WERI-Rb-1 (cell line): ENCODE data around the gene LILRB1.

Experiments used
- DNase-seq: peaks from one replicate; pipeline ENCODE4 v3.0.0-alpha.2; 2020
- H3K27ac ChIP-seq: fragments of 250-450 bp; sonication (Bioruptor Pico); 2 replicates; pipeline ENCODE4 v1.5.1; 2020; ENCODE audit warnings: mild to moderate bottlenecking, moderate library complexity
- H3K27me3 ChIP-seq: fragments of 250-450 bp; sonication (Bioruptor Pico); 2 replicates; pipeline ENCODE4 v1.5.1; 2021; ENCODE audit warnings: mild to moderate bottlenecking, low read depth, moderate library complexity; ENCODE audit not compliant: insufficient read depth, severe bottlenecking
- H3K36me3 ChIP-seq: fragments of 250-450 bp; sonication (Bioruptor Pico); 2 replicates; pipeline ENCODE4 v1.5.1; 2020; ENCODE audit warnings: mild to moderate bottlenecking, moderate library complexity
- H3K4me3 ChIP-seq: 2 replicates; pipeline ENCODE4 v1.5.1; 2011; ENCODE audit warnings: low read depth, mild to moderate bottlenecking, control low read depth, low read length
- H3K9me3 ChIP-seq: fragments of 250-450 bp; sonication (Bioruptor Pico); 2 replicates; pipeline ENCODE4 v1.5.1; 2021; ENCODE audit warnings: mild to moderate bottlenecking, moderate library complexity; ENCODE audit not compliant: severe bottlenecking
- TF ChIP-seq, protein P1 (sequence below): IDR thresholded peaks from 2 replicates; pipeline ENCODE4 v1.5.1; 2011; ENCODE audit warnings: low read depth, mild to moderate bottlenecking, control low read depth, inconsistent platforms, low read length

Gene LILRB1

DNA sequence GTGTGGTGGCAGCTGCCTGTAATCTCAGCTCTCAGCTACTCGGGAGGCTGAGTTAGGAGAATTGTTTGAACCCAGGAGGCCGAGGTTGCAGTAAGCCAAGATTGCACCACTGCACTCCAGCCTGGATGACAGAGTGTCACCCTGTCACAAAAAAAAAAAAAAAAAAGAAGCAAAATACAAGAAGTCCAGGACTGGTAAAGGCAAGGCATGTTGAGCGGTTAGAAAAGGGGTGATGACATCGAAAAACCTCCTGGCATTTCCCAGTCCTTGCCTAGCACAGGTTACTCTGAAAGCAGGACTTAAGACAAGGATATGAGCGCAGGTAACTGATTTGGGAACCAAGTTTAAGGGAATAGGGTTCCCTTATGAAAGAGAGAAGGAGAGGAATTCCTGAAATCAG lies 30.0 kb downstream of the LILRB1 start:
- Histone ChIP-seq H3K27ac (no peak overlapping the region), H3K27me3 (peaks cover 71% of the 10 kb centered on the region), H3K4me3 (no peak overlapping the region), H3K9me3 (peaks cover 5% of the 10 kb centered on the region), H3K36me3 (no peaks in the 10 kb centered on the region)
- no peak for DNase-seq
- TF ChIP-seq, protein P1, sequence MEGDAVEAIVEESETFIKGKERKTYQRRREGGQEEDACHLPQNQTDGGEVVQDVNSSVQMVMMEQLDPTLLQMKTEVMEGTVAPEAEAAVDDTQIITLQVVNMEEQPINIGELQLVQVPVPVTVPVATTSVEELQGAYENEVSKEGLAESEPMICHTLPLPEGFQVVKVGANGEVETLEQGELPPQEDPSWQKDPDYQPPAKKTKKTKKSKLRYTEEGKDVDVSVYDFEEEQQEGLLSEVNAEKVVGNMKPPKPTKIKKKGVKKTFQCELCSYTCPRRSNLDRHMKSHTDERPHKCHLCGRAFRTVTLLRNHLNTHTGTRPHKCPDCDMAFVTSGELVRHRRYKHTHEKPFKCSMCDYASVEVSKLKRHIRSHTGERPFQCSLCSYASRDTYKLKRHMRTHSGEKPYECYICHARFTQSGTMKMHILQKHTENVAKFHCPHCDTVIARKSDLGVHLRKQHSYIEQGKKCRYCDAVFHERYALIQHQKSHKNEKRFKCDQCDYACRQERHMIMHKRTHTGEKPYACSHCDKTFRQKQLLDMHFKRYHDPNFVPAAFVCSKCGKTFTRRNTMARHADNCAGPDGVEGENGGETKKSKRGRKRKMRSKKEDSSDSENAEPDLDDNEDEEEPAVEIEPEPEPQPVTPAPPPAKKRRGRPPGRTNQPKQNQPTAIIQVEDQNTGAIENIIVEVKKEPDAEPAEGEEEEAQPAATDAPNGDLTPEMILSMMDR, result no peak

DNA sequence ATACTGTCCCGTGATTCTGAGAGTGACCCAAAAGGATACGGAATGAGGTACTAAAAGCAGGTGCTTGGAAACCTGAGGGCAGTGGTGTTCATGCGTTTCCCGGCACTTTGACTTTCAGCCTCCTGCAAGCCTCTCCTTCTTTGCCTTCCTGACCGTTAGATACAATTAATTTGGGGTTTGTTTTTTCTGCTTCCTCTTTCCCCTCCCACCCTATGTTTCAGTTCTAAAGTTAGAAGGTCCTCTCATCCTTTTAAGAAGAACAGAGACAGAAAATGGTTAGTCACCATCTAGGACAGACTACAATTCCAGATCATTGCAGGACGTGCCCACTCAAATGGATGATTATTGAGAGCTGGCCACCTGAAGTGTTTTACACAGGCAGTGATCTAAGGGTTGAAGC lies 30.7 kb downstream of the LILRB1 start:
- Histone ChIP-seq H3K4me3 (no peak overlapping the region), H3K27me3 (peaks cover 75% of the 10 kb centered on the region), H3K36me3 (no peaks in the 10 kb centered on the region), H3K9me3 (peaks cover 5% of the 10 kb centered on the region), H3K27ac (no peak overlapping the region)
- DNase-seq, result no peak
- TF ChIP-seq, protein P1, result no peak

DNA sequence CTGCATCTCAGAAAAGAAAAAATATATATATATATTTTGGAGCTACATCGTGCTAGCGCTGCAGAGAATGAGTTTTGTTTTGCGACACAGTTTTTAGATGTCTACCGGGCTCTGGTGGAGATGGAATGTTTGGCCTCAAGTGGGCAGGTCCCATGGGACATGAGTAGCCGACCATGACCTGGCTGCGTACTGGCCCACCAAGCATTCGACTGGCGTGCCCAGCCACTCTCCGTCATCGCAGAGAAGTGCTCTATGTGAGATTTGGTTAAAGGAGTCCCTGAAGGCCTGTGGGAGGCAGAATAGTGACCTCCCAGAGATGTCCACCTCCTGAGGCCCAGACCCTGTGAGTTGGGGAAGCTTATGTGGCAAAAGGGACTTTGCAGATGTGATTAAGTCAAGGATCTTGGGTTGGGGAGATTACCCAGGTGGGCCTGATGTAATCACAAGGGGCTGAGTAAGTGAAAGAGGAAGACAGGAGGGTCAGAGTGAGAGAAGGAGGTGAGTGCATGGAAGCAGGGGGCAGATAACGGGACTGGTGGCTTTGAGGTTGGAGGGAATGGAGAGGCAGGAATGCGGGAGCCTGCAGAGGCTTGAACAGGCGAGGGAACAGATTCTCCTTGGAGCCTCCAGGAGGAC lies 31.7 kb downstream of the LILRB1 start:
- TF ChIP-seq, protein P1, result no peak
- Histone ChIP-seq H3K27me3 (peaks cover 75% of the 10 kb centered on the region), H3K9me3 (peaks cover 5% of the 10 kb centered on the region), H3K27ac (no peak overlapping the region), H3K36me3 (no peaks in the 10 kb centered on the region), H3K4me3 (no peak overlapping the region)
- DNase-seq, result no peak

DNA sequence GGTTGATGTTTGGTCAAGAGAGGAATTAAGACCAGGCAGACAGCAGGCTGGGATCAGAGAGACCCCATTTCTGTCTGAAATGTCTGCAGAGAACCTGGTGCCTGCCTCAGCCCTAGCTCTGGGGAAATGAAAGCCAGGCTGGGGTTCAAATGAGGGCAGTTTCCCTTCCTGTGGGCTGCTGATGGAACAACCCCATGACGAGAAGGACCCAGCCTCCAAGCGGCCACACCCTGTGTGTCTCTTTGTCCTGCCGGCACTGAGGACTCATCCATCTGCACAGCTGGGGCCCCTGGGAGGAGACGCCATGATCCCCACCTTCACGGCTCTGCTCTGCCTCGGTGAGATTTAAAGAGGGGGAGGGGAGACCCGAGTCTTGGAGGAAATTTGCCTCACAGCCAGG lies 32.4 kb downstream of the LILRB1 start, which contains the start of gene LILRB4:
Gene LILRB4, plus strand, starts transcription at position 256 of the 400 bp plus-strand sequence. Its CDS starts 49 bp downstream, at position 305.
- H3K4me3 ChIP-seq, result no peak within 1 kb of the TSS
- H3K36me3 ChIP-seq, result no peaks in the 10 kb centered on the region
- no peak for DNase-seq
- TF ChIP-seq, protein P1, result no peak
- H3K27me3 ChIP-seq, result peaks cover 67% of the 10 kb centered on the region
- H3K27ac ChIP-seq, result no peak within 1 kb of the TSS
- peaks cover 5% of the 10 kb centered on the region for H3K9me3 ChIP-seq

DNA sequence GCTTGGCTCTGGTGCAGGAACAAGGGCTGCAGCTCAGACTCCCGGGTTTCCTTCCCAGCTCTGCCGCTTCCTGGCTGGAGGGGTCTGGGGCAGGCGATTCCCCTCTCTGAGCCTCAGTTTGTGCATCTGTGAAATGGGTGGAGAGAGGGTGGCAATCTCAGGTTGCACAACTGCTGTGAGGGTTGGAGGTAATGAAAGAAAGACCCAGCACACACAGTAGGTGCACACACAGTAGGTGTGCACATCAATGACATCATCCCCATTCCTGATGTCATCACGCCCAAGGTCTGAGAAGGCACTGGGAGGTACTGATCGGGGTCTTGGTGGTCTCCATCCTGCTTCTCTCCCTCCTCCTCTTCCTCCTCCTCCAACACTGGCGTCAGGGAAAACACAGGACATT lies 35.2 kb downstream of the LILRB1 start:
- H3K27me3 ChIP-seq, result peaks cover 62% of the 10 kb centered on the region
- H3K36me3 ChIP-seq, result no peaks in the 10 kb centered on the region
- H3K4me3 ChIP-seq, result no peak overlapping the region
- TF ChIP-seq, protein P1, result no peak
- no peak for DNase-seq
- H3K9me3 ChIP-seq, result no peaks in the 10 kb centered on the region
- no peak overlapping the region for H3K27ac ChIP-seq

DNA sequence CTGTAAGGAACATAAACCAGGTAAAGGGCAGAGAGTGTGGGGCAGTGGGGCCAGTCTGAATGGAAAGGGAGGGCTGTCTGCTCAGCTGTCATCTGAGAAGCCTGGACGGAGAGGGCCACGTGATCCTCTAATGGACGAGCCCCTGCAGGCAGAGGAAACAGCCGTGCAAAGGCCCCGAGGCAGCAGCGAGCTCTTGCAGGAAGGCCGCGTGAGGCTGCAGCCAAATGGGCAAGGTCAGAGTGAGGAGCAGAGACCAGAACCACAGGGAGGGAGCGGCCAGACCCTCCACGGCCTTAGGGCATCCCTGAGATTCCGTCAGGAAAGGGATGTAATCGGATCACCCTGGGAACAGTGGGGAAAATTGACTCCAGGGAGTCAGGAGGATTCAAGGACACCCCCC lies 36.9 kb downstream of the LILRB1 start:
- TF ChIP-seq, protein P1, result no peak
- Histone ChIP-seq H3K9me3 (no peaks in the 10 kb centered on the region), H3K4me3 (no peak overlapping the region), H3K36me3 (no peaks in the 10 kb centered on the region), H3K27me3 (peaks cover 62% of the 10 kb centered on the region), H3K27ac (no peak overlapping the region)
- no peak for DNase-seq
